Liver (tissue), 9 donors: ENCODE data around the gene KRTAP2-1. TPM values are rescaled to one million over a fixed set of nuclear protein-coding genes. Genes with fewer than 3 reads are reported as not detected.
"Not testable (repeated sequence)": the region's sequence is repeated elsewhere in the genome, so short reads cannot be mapped to it uniquely, and the experiment has no call there.

ENCODE experiments used
- DNase-seq: peaks from one replicate; pipeline ENCODE4 v3.0.0-alpha.2; 2017; ENCODE audit warnings: low spot score
- H3K27ac ChIP-seq, 2 donors: one replicate each; pipeline ENCODE4 v1.7.0; 2013; ENCODE audit warnings: inconsistent platforms in 2 of 2, low read length in 2 of 2, control low read depth in 1 of 2, low read depth in 1 of 2, mild to moderate bottlenecking in 1 of 2
- H3K27me3 ChIP-seq, 4 donors: one replicate each; pipeline versions ENCODE4 v1.6.1 to v1.7.0; 2013; ENCODE audit warnings: low read length in 3 of 4, inconsistent platforms in 1 of 4, mild to moderate bottlenecking in 1 of 4, moderate library complexity in 1 of 4; ENCODE audit not compliant: control insufficient read depth in 4 of 4, insufficient read depth in 4 of 4
- H3K36me3 ChIP-seq, 4 donors: one replicate each; pipeline versions ENCODE4 v1.6.1 to v1.7.0; 2013; ENCODE audit warnings: low read length in 3 of 4, mild to moderate bottlenecking in 3 of 4, low read depth in 1 of 4, moderate library complexity in 1 of 4; ENCODE audit not compliant: control insufficient read depth in 4 of 4, insufficient read depth in 3 of 4
- H3K4me1 ChIP-seq, 4 donors: one replicate each; pipeline versions ENCODE4 v1.6.1 to v1.7.0; 2013; ENCODE audit warnings: low read length in 3 of 4, mild to moderate bottlenecking in 3 of 4, moderate library complexity in 1 of 4; ENCODE audit not compliant: control insufficient read depth in 4 of 4, insufficient read depth in 4 of 4
- H3K4me3 ChIP-seq, 3 donors: one replicate each; pipeline versions ENCODE4 v1.6.1 to v1.7.0; 2013; ENCODE audit warnings: low read length in 3 of 3, control low read depth in 1 of 3, low read depth in 1 of 3, mild to moderate bottlenecking in 1 of 3
- H3K9ac ChIP-seq, 2 donors: one replicate each; pipeline ENCODE4 v1.7.0; 2013; ENCODE audit warnings: low read length in 2 of 2, mild to moderate bottlenecking in 2 of 2, moderate library complexity in 2 of 2, control low read depth in 1 of 2, low read depth in 1 of 2
- H3K9me3 ChIP-seq, 4 donors: one replicate each; pipeline versions ENCODE4 v1.6.1 to v1.7.0; 2013; ENCODE audit warnings: low read length in 3 of 4; ENCODE audit not compliant: control insufficient read depth in 4 of 4
- FOXA1 ChIP-seq: IDR thresholded peaks from 2 replicates; pipeline ENCODE4 v1.6.1; 2016; ENCODE audit warnings: antibody characterized with exemption
- GABPA ChIP-seq, 2 donors: IDR thresholded peaks in 1 of 2; conservative IDR thresholded peaks in 1 of 2; 2 replicates each; pipeline ENCODE4 v1.6.1; 2016; ENCODE audit warnings: antibody characterized with exemption in 2 of 2, mild to moderate bottlenecking in 1 of 2, moderate library complexity in 1 of 2
- HNF4A ChIP-seq, 2 donors: conservative IDR thresholded peaks; 2 replicates each; pipeline ENCODE4 v1.6.1; 2016; ENCODE audit warnings: antibody characterized with exemption in 2 of 2, mild to moderate bottlenecking in 2 of 2
- NR2F2 ChIP-seq: IDR thresholded peaks from 2 replicates; pipeline ENCODE4 v1.6.1; 2016; ENCODE audit warnings: antibody characterized with exemption
- RAD21 ChIP-seq, 2 donors: IDR thresholded peaks; 2 replicates each; pipeline ENCODE4 v1.6.1; 2016; ENCODE audit warnings: antibody characterized with exemption in 2 of 2, mild to moderate bottlenecking in 2 of 2
- REST ChIP-seq: IDR thresholded peaks from 2 replicates; pipeline ENCODE4 v1.6.1; 2016; ENCODE audit warnings: antibody characterized with exemption, mild to moderate bottlenecking
- RXRA ChIP-seq, 2 donors: IDR thresholded peaks; 2 replicates each; pipeline ENCODE4 v1.6.1; 2017 to 2018; ENCODE audit warnings: antibody characterized with exemption in 2 of 2, mild to moderate bottlenecking in 1 of 2
- SP1 ChIP-seq: IDR thresholded peaks from 2 replicates; pipeline ENCODE4 v1.6.1; 2018; ENCODE audit warnings: antibody characterized with exemption, mild to moderate bottlenecking
- YY1 ChIP-seq: IDR thresholded peaks from 2 replicates; pipeline ENCODE4 v1.6.1; 2016; ENCODE audit warnings: antibody characterized with exemption, mild to moderate bottlenecking
- WGBS: extraction: QIAGEN DNeasy Blood & Tissue Kit; methylation state at CpG from one replicate; pipeline ENCODE4 v1.1.7; 2013; 5-methylcytosine and 5-hydroxymethylcytosine counted together
- polyA plus RNA-seq, 2 donors: library from polyadenylated mRNA; stranded (reverse) in 1 of 2; unstranded in 1 of 2; fragments of 200-250 nt in 1 of 2; fragments of >200 nt in 1 of 2; fragmentation: Nextera tagmentation in 1 of 2; extraction: Ambion mirVana in 1 of 2; gene quantifications; one replicate each; pipeline versions ENCODE4 v1.2.1 to v1.2.3, GENCODE V29; 2013 to 2015
- total RNA-seq, 2 donors: library from RNA; depleted of rRNA; stranded (reverse); fragments of >200 nt; gene quantifications; one replicate each; pipeline ENCODE4 v1.2.3, GENCODE V29; 2014
- donor health status: healthy.
- donor health status: healthy.
- donor health status: healthy.
- donor health status: healthy.
- donor health status: healthy.

KRTAP2-1 gene
- total and polyA plus RNA-seq, 4 donors, result not detected

GRCh38 chr17:41042953-41043352 lies 4.2 kb downstream of the KRTAP2-1 start:
- WGBS, result 96% methylated on average over 1 of the region's 1 CpG
- Histone ChIP-seq H3K4me1 (no peaks in the 10 kb centered on the region), H3K27ac (no peak overlapping the region), H3K27me3 (peaks cover 0 to 3% (median 0%) of the 10 kb centered on the region in 4 donors), H3K4me3 (no peak overlapping the region), H3K36me3 (no peaks in the 10 kb centered on the region), H3K9ac (no peak overlapping the region), H3K9me3 (no peaks in the 10 kb centered on the region)
- no peak for DNase-seq
- no peak for TF ChIP-seq HNF4A (conservative IDR thresholded peaks at IDR 0.05)
- TF ChIP-seq NR2F2, result no peak
- no peak for TF ChIP-seq RXRA (IDR thresholded peaks at IDR 0.05)
- TF ChIP-seq RAD21 (IDR thresholded peaks at IDR 0.05), result no peak
- no peak for TF ChIP-seq FOXA1
- no peak for TF ChIP-seq YY1
- TF ChIP-seq GABPA (IDR thresholded peaks at IDR 0.05 in 1 of 2, conservative IDR thresholded peaks at IDR 0.05 in 1 of 2), result no peak

- WGBS, result 79% methylated on average over 14 of the region's 14 CpGs
- H3K36me3 ChIP-seq, H3K4me3 ChIP-seq, H3K27me3 ChIP-seq, DNase-seq, H3K4me1 ChIP-seq, H3K9ac ChIP-seq, H3K9me3 ChIP-seq, H3K27ac ChIP-seq: not testable (repeated sequence)
Observed at GRCh38 chr17:41040783-41041571, 6.1 kb downstream of the KRTAP2-1 start, which contains the start of gene KRTAP1-1. Gene KRTAP1-1, minus strand, starts transcription at chr17:41041450. Its CDS starts 53 bp downstream, at chr17:41041397.

- no peak for DNase-seq
- Histone ChIP-seq H3K4me3 (no peak overlapping the region), H3K4me1 (no peaks in the 10 kb centered on the region), H3K27ac (no peak overlapping the region), H3K9me3 (no peaks in the 10 kb centered on the region), H3K27me3 (no peaks in the 10 kb centered on the region), H3K36me3 (no peaks in the 10 kb centered on the region), H3K9ac (no peak overlapping the region)
- TF ChIP-seq SP1 (no peak), REST (no peak), HNF4A (conservative IDR thresholded peaks at IDR 0.05) (no peak), GABPA (IDR thresholded peaks at IDR 0.05 in 1 of 2, conservative IDR thresholded peaks at IDR 0.05 in 1 of 2) (no peak)
- WGBS, result 77% methylated on average over 2 of the region's 2 CpGs
Observed at GRCh38 chr17:41037853-41038350, 9.2 kb downstream of the KRTAP2-1 start.

GRCh38 chr17:41034346-41034935 lies 12.7 kb downstream of the KRTAP2-1 start, which contains the start of gene KRTAP1-3:
Gene KRTAP1-3, minus strand, starts transcription at chr17:41034874. Its CDS starts 53 bp downstream, at chr17:41034821.
- not testable (repeated sequence) for H3K9ac ChIP-seq, H3K4me1 ChIP-seq, H3K27me3 ChIP-seq, H3K9me3 ChIP-seq, H3K27ac ChIP-seq, H3K4me3 ChIP-seq, DNase-seq, H3K36me3 ChIP-seq
- WGBS, result 92% methylated on average over 10 of the region's 10 CpGs
